K562 (cell line): ENCODE measurements around the gene RREB1. TPM values are rescaled to one million over a fixed set of nuclear protein-coding genes. Genes with fewer than 3 reads are reported as not detected.
A peak's percentile ranks its signal among the peaks of the same experiment; 100 is the strongest.

Experiments used
- AFF1 ChIP-seq, 2 experiments: fragments of 450-650 bp; IDR thresholded peaks; 2 replicates each; pipeline ENCODE4 v1.6.1; 2018; ENCODE audit warnings: mild to moderate bottlenecking in 2 of 2, low read depth in 1 of 2; ENCODE audit not compliant: partially characterized antibody in 2 of 2
- CHCHD3 ChIP-seq: fragments of 250-450 bp; sonication (Bioruptor Pico); IDR thresholded peaks from 2 replicates; pipeline ENCODE4 v2.1.2; 2022; ENCODE audit warnings: mild to moderate bottlenecking
- DNMT1 ChIP-seq: fragments of 450-650 bp; IDR thresholded peaks from 2 replicates; pipeline ENCODE4 v1.6.1; 2016; ENCODE audit warnings: antibody characterized with exemption, mild to moderate bottlenecking
- ELF2 ChIP-seq: fragments of 250-450 bp; sonication (Bioruptor Pico); IDR thresholded peaks from 2 replicates; pipeline ENCODE4 v1.5.0; 2021; ENCODE audit warnings: mild to moderate bottlenecking
- MAZ ChIP-seq, 2 experiments: fragments of 450-650 bp in 1 of 2; sonication (generic) in 1 of 2; formaldehyde crosslinking; IDR thresholded peaks in 1 of 2; conservative IDR thresholded peaks in 1 of 2; 2 replicates each; pipeline versions ENCODE4 v1.4.0 to v1.5.0; 2020; ENCODE audit warnings: mild to moderate bottlenecking in 1 of 2, missing genetic modification reagents in 1 of 2
- MBD2 ChIP-seq: sonication (generic); IDR thresholded peaks from 2 replicates; pipeline ENCODE4 v1.6.1; 2016; ENCODE audit warnings: low read depth, borderline replicate concordance
- MECOM ChIP-seq: fragments of 250-450 bp; sonication (Bioruptor Pico); IDR thresholded peaks from 2 replicates; pipeline ENCODE4 v1.8.0; 2022; ENCODE audit warnings: inconsistent platforms
- MTF1 ChIP-seq: fragments of 250-450 bp; sonication (Bioruptor Pico); IDR thresholded peaks from 2 replicates; pipeline ENCODE4 v1.9.0; 2021; ENCODE audit warnings: moderate library complexity, mild to moderate bottlenecking, inconsistent platforms, borderline replicate concordance
- PTBP1 ChIP-seq: fragments of 200-400 bp; formaldehyde crosslinking; IDR thresholded peaks from 2 replicates; pipeline ENCODE4 v1.6.1; 2017; ENCODE audit warnings: low read depth, low read length
- RHOXF2B ChIP-seq: fragments of 250-450 bp; sonication (Bioruptor Pico); conservative IDR thresholded peaks from 2 replicates; pipeline ENCODE4 v1.5.1; 2021
- SAP30 ChIP-seq: fragments of 200-600 bp; sonication (generic); IDR thresholded peaks from 2 replicates; pipeline ENCODE4 v1.6.1; 2012; ENCODE audit warnings: borderline replicate concordance, low read depth, mild to moderate bottlenecking, moderate library complexity, low read length, control low read depth, inconsistent platforms; ENCODE audit not compliant: insufficient read depth, poor library complexity, severe bottlenecking
- SMARCC2 ChIP-seq: fragments of 450-650 bp; IDR thresholded peaks from 2 replicates; pipeline ENCODE4 v1.6.1; 2017; ENCODE audit warnings: antibody characterized with exemption, moderate library complexity, mild to moderate bottlenecking, low read depth
- TAF9B ChIP-seq: fragments of 450-650 bp; IDR thresholded peaks from 2 replicates; pipeline ENCODE4 v1.6.1; 2018; ENCODE audit warnings: mild to moderate bottlenecking; ENCODE audit not compliant: partially characterized antibody
- U2AF1 ChIP-seq: fragments of 200-400 bp; formaldehyde crosslinking; optimal IDR thresholded peaks from 2 replicates; pipeline ENCODE3; 2017; ENCODE audit warnings: mild to moderate bottlenecking, low read depth, low read length, moderate library complexity
- XRCC4 ChIP-seq: IDR thresholded peaks from one replicate; pipeline ENCODE4 v1.6.1; 2011; ENCODE audit not compliant: insufficient read depth, insufficient read length; ENCODE audit errors: extremely low read depth
- YY1 ChIP-seq, 3 experiments: IDR thresholded peaks; 2 replicates each; pipeline ENCODE4 v1.6.1; 2011; ENCODE audit warnings: low read length in 2 of 3, mild to moderate bottlenecking in 2 of 3, moderate library complexity in 2 of 3, borderline replicate concordance in 1 of 3, control low read depth in 1 of 3, low read depth in 1 of 3; ENCODE audit not compliant: insufficient read depth in 3 of 3, insufficient replicate concordance in 2 of 3, control insufficient read depth in 1 of 3, insufficient read length in 1 of 3; ENCODE audit errors: extremely low read depth in 1 of 3
- ZKSCAN8 ChIP-seq: fragments of 200-800 bp; sonication (Bioruptor generic); IDR thresholded peaks from 2 replicates; pipeline ENCODE4 v1.6.1; 2016; ENCODE audit warnings: missing genetic modification characterization, missing compliant biosample characterization
- polyA plus RNA-seq, 8 experiments: library from polyadenylated mRNA; depleted of rRNA in 4 of 8; stranded (reverse) in 5 of 8; unstranded in 3 of 8; fragments of >200 nt; fragmentation: Nextera tagmentation in 2 of 8; fragmentation: Illumina TruSeq in 1 of 8; extraction: Ambion mirVana in 2 of 8; extraction: Trizol in 1 of 8; gene quantifications; 2 replicates each; pipeline versions ENCODE4 v1.2.1 to v1.2.3, GENCODE V29; 2011 to 2014; ENCODE audit warnings: inconsistent platforms in 1 of 8, missing spikeins in 1 of 8
- total RNA-seq, 7 experiments: library from RNA; depleted of rRNA in 6 of 7; stranded (reverse); fragments of >200 nt in 6 of 7; fragmentation: Illumina TruSeq in 2 of 7; extraction: Trizol in 2 of 7; gene quantifications; 2 replicates each; pipeline versions ENCODE4 v1.2.1 to v1.2.3, GENCODE V29; 2011 to 2021; ENCODE audit warnings: low replicate concordance in 1 of 7
- TF ChIP-seq, protein P1 (sequence below): fragments of 450-650 bp; IDR thresholded peaks from 2 replicates; pipeline ENCODE4 v1.6.1; 2017; ENCODE audit warnings: mild to moderate bottlenecking, moderate library complexity
- TF ChIP-seq, protein P2 (sequence below): fragments of 250-450 bp; sonication (Bioruptor Pico); IDR thresholded peaks from 2 replicates; pipeline ENCODE4 v1.4.0; 2020; ENCODE audit warnings: mild to moderate bottlenecking, moderate library complexity

RREB1 gene
- total and polyA plus RNA-seq, 9 of the 15 experiments (the other 6 are each of a cell fraction or from before 2014, with no cell fraction given): 3.3 to 64.2 (median 19.3) TPM

- TF ChIP-seq SAP30 (no peak), TAF9B (no peak), CHCHD3 (CRISPR knock-in tag) (no peak), XRCC4 (no peak), ELF2 (CRISPR knock-in tag) (no peak), U2AF1 (no peak), PTBP1 (no peak), MTF1 (no peak), MBD2 (no peak), DNMT1 (no peak), AFF1 (IDR thresholded peaks at IDR 0.05; ENCODE audit: low read depth in 1 of 2, partially characterized antibody in 2 of 2) (peak in 1 of 2 experiments; percentile 83), YY1 (IDR thresholded peaks at IDR 0.05; ENCODE audit: borderline replicate concordance in 1 of 3, control insufficient read depth in 1 of 3, extremely low read depth in 1 of 3, insufficient read depth in 3 of 3, insufficient read length in 1 of 3, insufficient replicate concordance in 2 of 3, low read depth in 1 of 3, low read length in 2 of 3) (peak in 1 of 3 experiments; percentile 42), RHOXF2B (CRISPR knock-in tag) (no peak), MAZ (CRISPR knock-in tag; conservative IDR thresholded peaks at IDR 0.05 in 1 of 2, IDR thresholded peaks at IDR 0.05 in 1 of 2) (0 out of 4 replicates have a peak, but pooled peaks of 1 of the 2 experiments have one; percentile 8), ZKSCAN8 (CRISPR knock-in tag) (no peak), SMARCC2 (no peak), MECOM (CRISPR knock-in tag) (no peak)
- TF ChIP-seq, protein P1, sequence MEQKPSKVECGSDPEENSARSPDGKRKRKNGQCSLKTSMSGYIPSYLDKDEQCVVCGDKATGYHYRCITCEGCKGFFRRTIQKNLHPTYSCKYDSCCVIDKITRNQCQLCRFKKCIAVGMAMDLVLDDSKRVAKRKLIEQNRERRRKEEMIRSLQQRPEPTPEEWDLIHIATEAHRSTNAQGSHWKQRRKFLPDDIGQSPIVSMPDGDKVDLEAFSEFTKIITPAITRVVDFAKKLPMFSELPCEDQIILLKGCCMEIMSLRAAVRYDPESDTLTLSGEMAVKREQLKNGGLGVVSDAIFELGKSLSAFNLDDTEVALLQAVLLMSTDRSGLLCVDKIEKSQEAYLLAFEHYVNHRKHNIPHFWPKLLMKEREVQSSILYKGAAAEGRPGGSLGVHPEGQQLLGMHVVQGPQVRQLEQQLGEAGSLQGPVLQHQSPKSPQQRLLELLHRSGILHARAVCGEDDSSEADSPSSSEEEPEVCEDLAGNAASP: no peak
- TF ChIP-seq, protein P2, sequence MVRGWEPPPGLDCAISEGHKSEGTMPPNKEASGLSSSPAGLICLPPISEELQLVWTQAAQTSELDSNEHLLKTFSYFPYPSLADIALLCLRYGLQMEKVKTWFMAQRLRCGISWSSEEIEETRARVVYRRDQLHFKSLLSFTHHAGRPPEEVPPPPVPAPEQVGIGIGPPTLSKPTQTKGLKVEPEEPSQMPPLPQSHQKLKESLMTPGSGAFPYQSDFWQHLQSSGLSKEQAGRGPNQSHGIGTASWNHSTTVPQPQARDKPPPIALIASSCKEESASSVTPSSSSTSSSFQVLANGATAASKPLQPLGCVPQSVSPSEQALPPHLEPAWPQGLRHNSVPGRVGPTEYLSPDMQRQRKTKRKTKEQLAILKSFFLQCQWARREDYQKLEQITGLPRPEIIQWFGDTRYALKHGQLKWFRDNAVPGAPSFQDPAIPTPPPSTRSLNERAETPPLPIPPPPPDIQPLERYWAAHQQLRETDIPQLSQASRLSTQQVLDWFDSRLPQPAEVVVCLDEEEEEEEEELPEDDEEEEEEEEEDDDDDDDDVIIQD (CRISPR knock-in tag): no peak
Observed at GRCh38 chr6:7169296-7169721, 61.5 kb downstream of the RREB1 start (continued).
